OCI-LY1 (cell line): ENCODE results near the gene SFMBT2.

ENCODE experiments used
- H2AFZ ChIP-seq: fragments of 200-600 bp; sonication (generic), shearing (Covaris generic); 2 replicates; pipeline ENCODE4 v1.6.0; 2014; ENCODE audit warnings: antibody characterized with exemption, mild to moderate bottlenecking, low read length
- H3F3A ChIP-seq: fragments of 200-600 bp; sonication (generic), shearing (Covaris generic); 2 replicates; pipeline ENCODE4 v1.6.0; 2014; ENCODE audit warnings: mild to moderate bottlenecking, antibody characterized with exemption, low read length, moderate library complexity; ENCODE audit not compliant: insufficient read depth
- H3K27ac ChIP-seq: fragments of 200-600 bp; sonication (generic); 2 replicates; pipeline ENCODE4 v1.5.1; 2014; ENCODE audit warnings: low read length, mixed run types, mild to moderate bottlenecking, low read depth; ENCODE audit not compliant: poor library complexity, severe bottlenecking
- H3K27me3 ChIP-seq: fragments of 200-600 bp; sonication (generic); 2 replicates; pipeline ENCODE4 v1.6.0; 2014; ENCODE audit warnings: antibody characterized with exemption, mild to moderate bottlenecking, low read length, moderate library complexity; ENCODE audit not compliant: insufficient read depth
- H3K36me3 ChIP-seq: fragments of 200-600 bp; sonication (generic); 2 replicates; pipeline ENCODE4 v1.6.1; 2014; ENCODE audit warnings: mild to moderate bottlenecking, antibody characterized with exemption, low read length, moderate library complexity, mixed read lengths; ENCODE audit not compliant: insufficient read depth
- H3K4me1 ChIP-seq: fragments of 200-600 bp; sonication (generic); 2 replicates; pipeline ENCODE4 v1.5.1; 2014; ENCODE audit warnings: mild to moderate bottlenecking, low read length, moderate library complexity; ENCODE audit not compliant: insufficient read depth, severe bottlenecking
- H3K4me2 ChIP-seq: fragments of 200-600 bp; sonication (generic), shearing (Covaris generic); 2 replicates; pipeline ENCODE4 v1.6.1; 2014; ENCODE audit warnings: low read length
- H3K4me3 ChIP-seq: fragments of 200-600 bp; sonication (generic); 2 replicates; pipeline ENCODE4 v1.5.1; 2014; ENCODE audit warnings: low read length, low read depth, mild to moderate bottlenecking, mixed read lengths; ENCODE audit not compliant: poor library complexity, severe bottlenecking
- H3K79me2 ChIP-seq: fragments of 200-600 bp; shearing (Covaris generic); 2 replicates; pipeline ENCODE4 v1.6.1; 2016; ENCODE audit warnings: mixed run types, low read length, mixed read lengths; ENCODE audit not compliant: insufficient read depth
- H3K9ac ChIP-seq: fragments of 200-600 bp; sonication (generic), shearing (Covaris generic); 2 replicates; pipeline ENCODE4 v1.6.1; 2014; ENCODE audit warnings: mild to moderate bottlenecking, low read length, mixed read lengths
- H3K9me2 ChIP-seq: fragments of 200-600 bp; sonication (generic), shearing (Covaris generic); 2 replicates; pipeline ENCODE4 v1.6.1; 2014; ENCODE audit warnings: low read depth, mild to moderate bottlenecking, low read length, mixed read lengths
- H3K9me3 ChIP-seq: fragments of 200-600 bp; shearing (Covaris generic); 2 replicates; pipeline ENCODE4 v1.6.1; 2014; ENCODE audit warnings: low read length, mixed read lengths
- H4K20me1 ChIP-seq: fragments of 200-600 bp; sonication (generic), shearing (Covaris generic); 2 replicates; pipeline ENCODE4 v1.6.0; 2016; ENCODE audit warnings: mild to moderate bottlenecking, low read length; ENCODE audit not compliant: insufficient read depth
- CTCF ChIP-seq: fragments of 200-600 bp; sonication (generic), shearing (Covaris generic); IDR thresholded peaks from 2 replicates; pipeline ENCODE4 v1.5.1; 2017; ENCODE audit warnings: mild to moderate bottlenecking, antibody characterized with exemption, low read length, moderate library complexity, mixed read lengths
- EZH2 ChIP-seq: fragments of 200-600 bp; sonication (generic), shearing (Covaris generic); IDR thresholded peaks from 2 replicates; pipeline ENCODE4 v1.8.0; 2017; ENCODE audit warnings: borderline replicate concordance, mixed run types, mild to moderate bottlenecking, antibody characterized with exemption, low read length, moderate library complexity, mixed read lengths

SFMBT2 gene

GRCh38 chr10:7339510-7339909 is 71.3 kb downstream of the SFMBT2 start:
- Histone ChIP-seq H3K9me3 (peaks cover 5% of the 10 kb centered on the region; the same call in 1 of the 2 replicates), H3K36me3 (peaks cover 11% of the 10 kb centered on the region), H2AFZ (no peak overlapping the region), H4K20me1 (no peaks in the 10 kb centered on the region), H3K9me2 (no peaks in the 10 kb centered on the region), H3K4me1 (peaks cover 12% of the 10 kb centered on the region), H3K27me3 (no peaks in the 10 kb centered on the region), H3K9ac (no peak overlapping the region), H3K79me2 (peaks cover 9% of the 10 kb centered on the region; the same call in 1 of the 2 replicates), H3F3A (no peaks in the 10 kb centered on the region), H3K27ac (no peak overlapping the region), H3K4me3 (no peak overlapping the region), H3K4me2 (no peak overlapping the region)
- TF ChIP-seq CTCF (no peak), EZH2 (no peak)

- Histone ChIP-seq H3K9ac (no peak overlapping the region), H3F3A (no peaks in the 10 kb centered on the region), H3K27me3 (no peaks in the 10 kb centered on the region), H3K9me3 (no peaks in the 10 kb centered on the region), H4K20me1 (no peaks in the 10 kb centered on the region), H3K9me2 (no peaks in the 10 kb centered on the region), H3K4me2 (no peak overlapping the region), H3K4me1 (peaks cover 12% of the 10 kb centered on the region), H2AFZ (no peak overlapping the region), H3K79me2 (peaks cover 9% of the 10 kb centered on the region; the same call in 1 of the 2 replicates), H3K36me3 (peaks cover 4% of the 10 kb centered on the region), H3K27ac (no peak overlapping the region), H3K4me3 (no peak overlapping the region)
- TF ChIP-seq EZH2 (no peak), CTCF (no peak)
These were observed 72.4 kb downstream of the SFMBT2 start for GRCh38 chr10:7338469-7338868.

- no peaks in the 10 kb centered on the region for H4K20me1 ChIP-seq
- peaks cover 12% of the 10 kb centered on the region for H3K4me1 ChIP-seq
- no peak overlapping the region for H3K9ac ChIP-seq
- H3F3A ChIP-seq = no peaks in the 10 kb centered on the region
- H3K79me2 ChIP-seq = peaks cover 9% of the 10 kb centered on the region; the same call in 1 of the 2 replicates
- no peaks in the 10 kb centered on the region for H3K27me3 ChIP-seq
- no peaks in the 10 kb centered on the region; the same call in 1 of the 2 replicates for H3K36me3 ChIP-seq
- H3K9me3 ChIP-seq = no peaks in the 10 kb centered on the region
- TF ChIP-seq EZH2 (no peak), CTCF (no peak)
- no peaks in the 10 kb centered on the region for H3K9me2 ChIP-seq
- peak overlapping the region; percentile 39 for H3K27ac ChIP-seq
- no peak overlapping the region for H3K4me3 ChIP-seq
- no peak overlapping the region for H2AFZ ChIP-seq
- peak overlapping the region; percentile 8; the same call in 1 of the 2 replicates for H3K4me2 ChIP-seq
These were observed 73.2 kb downstream of the SFMBT2 start for GRCh38 chr10:7337431-7338171.
